HG03159 (cell line): ENCODE measurements around the gene LZTFL1.

Experiments used
- ATAC-seq: cut with Tn5 transposase; IDR thresholded peaks from one replicate; pipeline ENCODE4 v1.9.1; 2021; ENCODE audit warnings: mild to moderate bottlenecking, moderate library complexity; ENCODE audit not compliant: unreplicated experiment

LZTFL1 gene

GRCh38 chr3:45787551-45787950 is 54.4 kb downstream of the LZTFL1 start:
- ATAC-seq: no peak

DNA sequence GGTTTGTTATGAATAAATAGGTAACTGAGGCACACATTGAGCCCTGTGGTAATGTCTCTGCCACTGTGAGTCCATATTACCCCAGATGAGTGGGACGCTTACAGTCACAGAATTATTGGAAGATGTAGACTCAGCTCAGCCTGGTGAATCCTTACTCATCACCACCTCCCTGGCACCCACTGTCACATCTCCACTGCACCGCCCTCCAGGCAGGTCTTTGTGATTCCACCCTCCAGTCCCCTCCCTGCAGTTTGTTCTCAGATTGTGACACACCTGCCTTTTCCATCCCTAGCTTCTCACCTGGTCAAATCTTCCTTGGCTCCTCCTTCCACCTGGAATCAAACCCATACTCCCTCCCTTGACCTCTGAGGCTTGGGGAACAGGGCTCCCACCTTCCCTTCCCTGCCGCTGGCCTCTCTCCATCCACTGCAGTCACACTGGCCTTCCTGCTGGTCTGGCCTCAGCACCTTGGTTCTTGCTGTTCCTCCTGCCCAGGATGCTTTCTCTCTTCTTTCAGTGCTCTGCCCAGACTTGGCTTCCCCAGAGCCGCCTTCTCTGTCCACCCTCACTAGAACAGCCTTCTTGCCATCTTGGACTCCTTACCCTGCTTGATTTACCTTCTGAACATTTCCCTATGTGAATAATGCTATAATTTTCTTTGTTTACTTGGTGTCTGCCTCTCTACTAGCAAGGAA is 55.0 kb downstream of the LZTFL1 start:
- ATAC-seq: no peak

GRCh38 chr3:45785605-45786150 is 56.2 kb downstream of the LZTFL1 start:
- ATAC-seq: no peak

DNA sequence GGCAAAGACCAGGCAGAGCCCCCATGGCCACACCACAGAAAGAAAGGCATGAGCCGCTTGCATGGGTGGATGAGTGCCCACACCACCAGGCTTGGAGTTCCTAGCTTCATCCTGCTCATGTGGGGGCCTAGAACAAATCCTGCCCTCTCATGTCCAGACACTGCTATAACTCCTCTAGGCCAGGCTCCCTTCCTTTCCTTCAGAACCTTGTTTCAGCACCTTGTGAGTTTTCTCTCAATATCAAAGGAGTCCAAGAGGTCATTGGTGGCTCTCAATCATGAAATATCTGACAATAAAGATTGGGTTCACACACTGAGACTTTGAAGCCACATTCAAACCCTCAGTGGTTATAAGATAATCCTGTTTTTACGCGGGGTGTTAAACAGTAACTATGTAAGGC is 58.3 kb downstream of the LZTFL1 start:
- no peak for ATAC-seq

GRCh38 chr3:45782381-45782780 is 59.5 kb downstream of the LZTFL1 start:
- no peak for ATAC-seq

- no peak for ATAC-seq
Observed at GRCh38 chr3:45781841-45782240, 60.1 kb downstream of the LZTFL1 start.

DNA sequence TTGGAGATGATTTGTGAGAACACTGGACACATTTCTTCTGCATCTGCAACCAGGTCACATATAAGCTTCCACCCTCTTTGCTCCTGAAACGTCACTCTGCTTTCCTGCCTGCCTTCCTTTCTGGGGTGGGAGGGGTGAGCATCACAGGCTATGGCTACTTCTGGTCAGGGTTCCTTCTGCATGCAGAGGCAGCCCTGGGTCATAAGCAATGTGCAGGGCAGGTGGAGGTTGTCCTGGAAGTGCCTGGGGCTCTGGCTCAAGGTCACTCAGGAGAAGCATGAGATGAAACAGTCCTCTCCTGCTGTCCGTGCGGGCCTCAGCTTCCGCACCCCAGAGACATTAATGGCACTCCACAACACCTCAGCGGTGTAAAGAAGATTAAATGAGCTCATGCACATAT is 60.6 kb downstream of the LZTFL1 start:
- ATAC-seq: no peak

DNA sequence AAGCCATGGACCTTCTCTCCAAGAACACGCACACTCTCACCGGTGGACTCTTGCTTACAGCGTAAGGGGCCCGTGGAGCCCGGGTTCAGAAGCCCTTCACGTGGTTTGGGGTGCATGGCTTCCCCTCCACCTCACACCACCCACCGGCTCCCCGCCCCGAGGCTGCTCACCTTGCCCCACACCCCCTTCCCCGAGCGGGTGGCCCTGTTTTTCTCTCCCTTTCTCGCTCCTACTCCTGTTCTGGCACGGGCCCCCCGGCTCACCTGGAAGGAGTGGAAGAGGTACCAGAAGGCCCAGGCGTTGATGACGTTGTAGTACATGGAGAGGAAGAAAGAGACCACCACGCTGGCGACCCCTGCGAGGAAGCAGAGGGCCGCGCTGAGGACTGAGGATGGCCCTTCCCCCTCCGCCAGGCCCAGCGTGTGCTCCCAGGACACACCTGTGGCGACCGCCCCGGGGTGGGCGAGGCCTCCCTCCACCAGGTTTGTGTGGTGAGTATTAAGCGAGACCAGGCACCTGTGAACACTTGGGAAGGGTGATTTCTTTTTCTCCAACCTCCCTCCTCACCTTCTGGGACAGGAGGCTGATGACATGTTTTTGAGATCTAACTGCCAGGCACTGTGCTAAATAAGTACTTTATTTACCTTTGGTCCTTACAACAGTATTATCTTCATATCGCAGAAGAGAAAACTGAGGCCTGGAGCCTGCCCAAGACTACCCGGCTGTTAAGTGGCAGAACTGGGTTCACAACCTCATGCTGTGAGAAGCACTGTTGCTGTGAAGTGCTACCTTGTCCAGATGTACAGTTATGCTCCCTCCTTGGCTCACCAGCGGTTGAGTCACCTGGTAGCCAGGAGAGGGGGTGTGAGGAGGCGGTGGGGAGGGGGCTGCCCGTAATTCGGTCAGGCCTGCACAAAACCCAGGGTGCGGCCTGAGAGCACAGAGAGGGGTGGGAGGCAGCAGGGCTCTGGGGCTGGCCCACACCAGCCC is 61.9 kb downstream of the LZTFL1 start:
- no peak for ATAC-seq

- no peak for ATAC-seq
Observed at GRCh38 chr3:45778761-45779201, 63.1 kb downstream of the LZTFL1 start.

DNA sequence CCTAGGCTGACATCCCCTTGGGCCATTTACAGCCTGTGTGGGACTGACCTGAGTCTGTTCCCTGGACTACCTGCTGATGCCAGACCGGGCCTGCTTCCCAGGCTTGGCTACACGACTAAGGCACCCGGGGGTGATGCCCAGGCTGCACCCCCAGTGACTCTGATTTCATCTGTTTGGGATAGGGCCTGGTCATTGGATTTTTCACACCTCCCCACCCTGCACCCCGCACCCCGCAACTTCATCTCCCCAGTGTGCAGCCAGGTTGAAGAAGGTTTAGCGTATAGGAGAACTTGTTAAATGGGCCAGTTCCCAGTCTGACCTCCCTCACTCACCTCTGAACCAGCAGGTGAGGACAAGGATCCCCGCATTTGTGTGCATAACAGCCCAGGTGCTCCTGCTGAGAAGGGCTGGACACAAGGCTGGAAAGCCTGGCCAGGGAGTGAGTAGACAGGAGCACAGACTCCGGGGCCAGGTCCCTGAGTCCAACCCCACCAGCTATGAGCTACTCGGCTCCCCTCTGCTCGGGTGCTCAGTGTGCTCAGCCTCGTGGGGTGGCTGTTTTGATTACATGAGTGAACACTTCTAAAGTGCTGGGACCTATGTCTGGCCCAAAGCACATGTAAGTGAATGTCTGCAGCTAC is 64.1 kb downstream of the LZTFL1 start:
- ATAC-seq: no peak

- ATAC-seq: no peak
Observed at GRCh38 chr3:45777111-45777745, 64.7 kb downstream of the LZTFL1 start.

DNA sequence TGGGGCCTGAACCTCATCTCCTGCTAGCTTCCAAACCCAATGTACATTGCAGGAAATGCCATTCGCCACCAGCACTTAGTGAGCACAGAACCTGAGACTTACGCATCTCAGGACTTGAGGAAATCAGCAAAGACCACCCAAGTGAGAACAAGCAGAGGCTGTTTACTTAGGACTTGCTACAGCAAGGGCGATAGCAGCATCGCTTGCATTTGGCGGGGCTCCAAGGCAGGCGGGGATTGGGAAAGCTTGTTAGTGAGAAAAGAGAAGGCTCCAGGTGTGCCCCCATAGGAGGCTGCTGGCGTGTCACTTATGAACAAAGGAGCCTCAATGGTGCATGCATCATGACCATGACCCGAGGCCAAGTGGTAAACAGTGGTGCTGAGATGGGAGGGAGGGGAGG is 65.3 kb downstream of the LZTFL1 start:
- ATAC-seq: no peak

DNA sequence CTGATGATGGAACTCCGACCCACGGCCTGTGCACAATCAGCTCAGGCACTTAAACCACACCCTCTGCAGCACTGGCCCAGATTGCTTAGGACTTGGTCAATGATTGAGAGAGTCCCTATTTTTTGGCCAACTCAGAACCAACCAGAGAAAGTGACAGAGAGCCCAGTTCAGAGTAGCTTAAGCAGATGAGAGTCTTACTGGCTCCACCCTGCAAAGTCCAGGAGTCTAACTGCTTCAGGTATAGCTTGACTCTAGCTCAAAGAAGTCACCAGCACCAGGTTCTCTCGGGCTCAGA is 65.7 kb downstream of the LZTFL1 start:
- ATAC-seq: no peak

GRCh38 chr3:45775571-45776300 is 66.2 kb downstream of the LZTFL1 start:
- ATAC-seq: no peak

DNA sequence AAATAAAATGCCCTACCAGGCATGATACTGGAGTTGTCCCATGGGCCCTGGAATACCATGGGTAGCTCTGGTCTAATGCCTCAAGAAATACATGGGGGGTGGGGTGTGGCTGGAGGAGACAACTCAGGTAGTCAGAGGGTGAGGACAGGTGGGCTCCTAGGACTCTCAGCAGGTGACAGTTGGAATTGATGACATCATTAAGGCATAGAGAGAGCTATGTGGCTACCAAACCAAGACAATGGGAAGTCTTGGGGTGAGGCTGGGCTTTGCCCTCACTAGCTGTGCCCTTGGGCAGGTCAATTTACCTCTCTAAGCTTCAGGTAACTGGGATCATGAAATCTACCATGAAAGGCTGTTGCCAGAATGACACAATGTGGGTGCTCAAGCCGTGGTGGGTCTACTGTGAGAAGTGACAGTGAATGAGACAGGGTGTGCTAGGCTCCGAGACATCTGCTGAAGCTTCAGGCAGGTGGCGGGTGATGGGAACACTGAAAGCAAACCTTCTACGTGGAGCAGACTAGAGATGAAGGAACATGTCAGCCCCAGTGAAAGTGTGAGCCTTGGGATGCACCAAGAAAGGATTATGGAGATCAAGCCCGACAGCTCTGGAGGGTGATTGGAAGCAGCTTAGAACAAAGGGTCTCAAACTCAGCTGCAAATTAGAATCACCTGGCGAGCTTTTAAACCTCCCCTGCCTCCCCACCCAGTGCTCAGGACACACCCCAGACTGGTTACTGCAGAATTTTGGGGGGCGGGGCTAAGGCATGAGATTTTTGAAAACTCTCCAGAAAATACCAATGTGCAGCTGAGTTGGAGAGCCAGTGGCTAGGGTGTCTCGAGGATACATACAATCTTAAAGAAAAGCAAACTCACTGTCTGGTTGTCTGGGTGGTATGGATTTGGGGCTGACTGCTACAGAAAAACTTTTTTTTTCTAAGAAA is 67.1 kb downstream of the LZTFL1 start:
- ATAC-seq: no peak

- ATAC-seq: no peak
Observed at GRCh38 chr3:45773714-45774449, 68.0 kb downstream of the LZTFL1 start.
